H1 (cell line): Measurements from ENCODE around the gene TMEM198. TPM values are rescaled to one million over a fixed set of nuclear protein-coding genes. Genes with fewer than 3 reads are reported as not detected.

Experiments used
- CTCF ChIA-PET: fragments of 300-600 bp; sonication (Branson Sonifier 250); formaldehyde crosslinking; loops from one replicate; lab custom pipeline; 2021; ENCODE audit not compliant: partially characterized antibody; lab: Charles Lee
- POLR2A ChIA-PET: fragments of 300-600 bp; sonication (Branson Sonifier 250); formaldehyde crosslinking; loops from one replicate; lab custom pipeline; 2021; ENCODE audit warnings: inconsistent platforms; ENCODE audit not compliant: partially characterized antibody; lab: Charles Lee
- DNase-seq, 2 experiments: peaks; one replicate each; pipeline versions ENCODE4 v3.0.0 to v3.0.0-alpha.2; 2010 to 2022; ENCODE audit warnings: low spot score in 2 of 2, low read depth in 1 of 2, mixed read lengths in 1 of 2
- FAIRE-seq: peaks from 2 replicates; lab custom pipeline; 2011; peaks lifted over from hg19 to GRCh38; lab: Jason Lieb, UNC
- H2AFZ ChIP-seq: 2 replicates; pipeline ENCODE4 v1.8.1; 2012; ENCODE audit warnings: low read length, inconsistent platforms
- H2AK5ac ChIP-seq: 2 replicates; pipeline ENCODE4 v1.6.1; 2013; ENCODE audit warnings: low read depth, low read length
- H2BK120ac ChIP-seq: replicated peaks from 2 replicates; pipeline ENCODE3; 2013; ENCODE audit warnings: low read depth, low read length, inconsistent platforms
- H2BK12ac ChIP-seq: 2 replicates; pipeline ENCODE4 v1.6.1; 2013; ENCODE audit warnings: low read depth, low read length
- H2BK15ac ChIP-seq: 2 replicates; pipeline ENCODE4 v1.6.1; 2013; ENCODE audit warnings: low read length
- H2BK20ac ChIP-seq: 2 replicates; pipeline ENCODE4 v1.6.1; 2013; ENCODE audit warnings: low read length
- H2BK5ac ChIP-seq: 2 replicates; pipeline ENCODE4 v1.6.1; 2013; ENCODE audit warnings: low read depth, low read length
- H3K14ac ChIP-seq: 2 replicates; pipeline ENCODE4 v1.6.1; 2013; ENCODE audit warnings: inconsistent platforms; ENCODE audit not compliant: insufficient read length
- H3K18ac ChIP-seq: 2 replicates; pipeline ENCODE4 v1.6.1; 2013; ENCODE audit warnings: low read length; ENCODE audit errors: extremely low read depth
- H3K23ac ChIP-seq: 2 replicates; pipeline ENCODE4 v1.6.1; 2013; ENCODE audit warnings: inconsistent platforms; ENCODE audit not compliant: insufficient read length
- H3K23me2 ChIP-seq: 2 replicates; pipeline ENCODE4 v1.6.1; 2013; ENCODE audit warnings: low read depth, low read length
- H3K27ac ChIP-seq: 2 replicates; pipeline ENCODE4 v1.6.1; 2011; ENCODE audit warnings: low read depth, low read length, inconsistent platforms
- H3K27me3 ChIP-seq, 4 experiments: replicated peaks in 1 of 4; 1 replicate in 1 of 4; 2 replicates in 3 of 4; pipeline versions ENCODE4 v1.6.1 to v1.8.1; 2011 to 2013; ENCODE audit warnings: low read length in 3 of 4, mild to moderate bottlenecking in 3 of 4, inconsistent platforms in 2 of 4, mixed read lengths in 2 of 4, moderate library complexity in 1 of 4; ENCODE audit not compliant: control insufficient read depth in 3 of 4, insufficient read depth in 3 of 4; ENCODE audit errors: extremely low read depth in 1 of 4
- H3K36me3 ChIP-seq, 4 experiments: 2 replicates each; pipeline versions ENCODE4 v1.6.1 to v1.8.1; 2011 to 2013; ENCODE audit warnings: mild to moderate bottlenecking in 4 of 4, low read length in 3 of 4, moderate library complexity in 2 of 4, control low read depth in 1 of 4, inconsistent platforms in 1 of 4; ENCODE audit not compliant: insufficient read depth in 4 of 4, control insufficient read depth in 2 of 4
- H3K4ac ChIP-seq: replicated peaks from 2 replicates; pipeline ENCODE3; 2013; ENCODE audit warnings: low read length, low read depth, mixed read lengths, inconsistent platforms; ENCODE audit not compliant: insufficient read length
- H3K4me1 ChIP-seq, 4 experiments: replicated peaks in 1 of 4; 1 replicate in 1 of 4; 2 replicates in 3 of 4; pipeline versions ENCODE4 v1.6.1 to v1.8.1; 2011 to 2013; ENCODE audit warnings: low read length in 3 of 4, inconsistent platforms in 2 of 4, mixed read lengths in 1 of 4; ENCODE audit not compliant: insufficient read depth in 4 of 4, control insufficient read depth in 3 of 4
- H3K4me2 ChIP-seq, 2 experiments: 2 replicates each; pipeline versions ENCODE4 v1.6.1 to v1.8.1; 2011 to 2013; ENCODE audit warnings: low read depth in 2 of 2, low read length in 2 of 2, control low read depth in 1 of 2, inconsistent platforms in 1 of 2, mild to moderate bottlenecking in 1 of 2; ENCODE audit not compliant: insufficient read depth in 1 of 2
- H3K4me3 ChIP-seq, 4 experiments: fragments of 200-600, 300-600 bp in 1 of 4; sonication (generic), shearing (Covaris generic), sonication (Bioruptor Twin) in 1 of 4; 2 replicates each; pipeline versions ENCODE4 v1.5.1 to v1.8.1; 2011 to 2016; ENCODE audit warnings: low read length in 4 of 4, low read depth in 3 of 4, control low read depth in 2 of 4, inconsistent platforms in 2 of 4, mild to moderate bottlenecking in 2 of 4, mixed read lengths in 1 of 4, moderate library complexity in 1 of 4; ENCODE audit not compliant: insufficient read depth in 2 of 4; ENCODE audit errors: extremely low read depth in 1 of 4
- H3K56ac ChIP-seq: replicated peaks from 2 replicates; pipeline ENCODE3; 2013; ENCODE audit warnings: low read depth, mild to moderate bottlenecking, mixed read lengths, low read length, inconsistent platforms; ENCODE audit not compliant: insufficient read length
- H3K79me1 ChIP-seq: 2 replicates; pipeline ENCODE4 v1.6.1; 2013; ENCODE audit warnings: low read depth, low read length, control low read depth
- H3K79me2 ChIP-seq, 2 experiments: 2 replicates each; pipeline versions ENCODE4 v1.6.1 to v1.8.1; 2012 to 2013; ENCODE audit warnings: low read length in 2 of 2, mild to moderate bottlenecking in 2 of 2, inconsistent platforms in 1 of 2; ENCODE audit not compliant: insufficient read depth in 2 of 2, control insufficient read depth in 1 of 2
- H3K9ac ChIP-seq, 4 experiments: replicated peaks in 1 of 4; 1 replicate in 1 of 4; 2 replicates in 3 of 4; pipeline versions ENCODE4 v1.6.1 to v1.8.1; 2011 to 2013; ENCODE audit warnings: low read depth in 3 of 4, low read length in 3 of 4, control low read depth in 2 of 4, mild to moderate bottlenecking in 2 of 4, moderate library complexity in 2 of 4, inconsistent platforms in 1 of 4; ENCODE audit errors: extremely low read depth in 1 of 4
- H3K9me3 ChIP-seq, 2 experiments: 2 replicates each; pipeline versions ENCODE4 v1.6.1 to v1.8.1; 2012 to 2013; ENCODE audit warnings: mild to moderate bottlenecking in 2 of 2, moderate library complexity in 2 of 2, control low read depth in 1 of 2, inconsistent platforms in 1 of 2, low read depth in 1 of 2, low read length in 1 of 2, mixed read lengths in 1 of 2; ENCODE audit not compliant: insufficient read depth in 2 of 2
- H4K20me1 ChIP-seq, 2 experiments: replicated peaks in 1 of 2; 2 replicates each; pipeline versions ENCODE3 to v1.8.1; 2011 to 2013; ENCODE audit warnings: inconsistent platforms in 2 of 2, low read length in 2 of 2, mild to moderate bottlenecking in 1 of 2; ENCODE audit not compliant: insufficient read depth in 2 of 2, control insufficient read depth in 1 of 2
- H4K5ac ChIP-seq: 2 replicates; pipeline ENCODE4 v1.6.1; 2013; ENCODE audit warnings: low read length, low read depth, mixed read lengths, inconsistent platforms; ENCODE audit not compliant: insufficient read length
- H4K8ac ChIP-seq: 2 replicates; pipeline ENCODE4 v1.8.0; 2013; ENCODE audit warnings: mild to moderate bottlenecking, moderate library complexity, low read length, inconsistent platforms; ENCODE audit not compliant: insufficient read depth; ENCODE audit errors: extremely low read depth
- H4K91ac ChIP-seq: replicated peaks from 2 replicates; pipeline ENCODE3; 2013; ENCODE audit warnings: low read length, mixed read lengths, inconsistent platforms; ENCODE audit not compliant: insufficient read length
- CTCF ChIP-seq, 3 experiments: IDR thresholded peaks; 1 replicate in 2 of 3; 2 replicates in 1 of 3; pipeline versions ENCODE4 v1.5.1 to v1.6.1; 2011; ENCODE audit warnings: low read length in 3 of 3, mild to moderate bottlenecking in 3 of 3, inconsistent platforms in 2 of 3, low read depth in 1 of 3, moderate library complexity in 1 of 3; ENCODE audit not compliant: insufficient read depth in 1 of 3; ENCODE audit errors: control extremely low read depth in 1 of 3
- RAD21 ChIP-seq, 2 experiments: IDR thresholded peaks in 1 of 2; conservative IDR thresholded peaks in 1 of 2; 2 replicates each; pipeline ENCODE4 v1.6.1; 2011; ENCODE audit warnings: low read depth in 2 of 2, low read length in 2 of 2, improper control_type of control experiment in 1 of 2, inconsistent platforms in 1 of 2, mild to moderate bottlenecking in 1 of 2, moderate library complexity in 1 of 2
- YY1 ChIP-seq: IDR thresholded peaks from 2 replicates; pipeline ENCODE4 v1.6.1; 2011; ENCODE audit warnings: low read depth, mild to moderate bottlenecking, low read length
- WGBS, 2 experiments: shearing (Covaris generic) in 1 of 2; methylation state at CpG; one replicate each; pipeline versions ENCODE4 v1.1.6 to v1.1.7; 2013 to 2015; ENCODE audit warnings: low lambda C conversion rate in 2 of 2, mixed read lengths in 2 of 2, inconsistent platforms in 1 of 2, low coverage in 1 of 2, missing lambda C conversion rate in 1 of 2; ENCODE audit not compliant: insufficient replicate concordance in 2 of 2, insufficient coverage in 1 of 2, insufficient read length in 1 of 2; ENCODE audit errors: extremely low coverage in 1 of 2, missing lambda C conversion rate in 1 of 2; 5-methylcytosine and 5-hydroxymethylcytosine counted together
- polyA plus RNA-seq, 7 experiments: library from polyadenylated mRNA; depleted of rRNA in 3 of 7; stranded (reverse) in 5 of 7; unstranded in 2 of 7; fragments of >200 nt in 5 of 7; fragments of 200-250 nt in 2 of 7; gene quantifications; 1 replicate in 5 of 7; 2 replicates in 1 of 7; 4 replicates in 1 of 7; pipeline versions ENCODE4 v1.2.1 to v1.2.3, GENCODE V29; 2011 to 2013; ENCODE audit warnings: missing spikeins in 2 of 7, mixed read lengths in 2 of 7
- total RNA-seq: library from RNA; stranded (reverse); fragmentation: NEBNext Ultra II Directional; extraction: Animal tissue kit (Norgen Biotek cat#: 25700); gene quantifications from 2 replicates; pipeline ENCODE4 v1.2.1, GENCODE V29; 2021

The TMEM198 gene
- total and polyA plus RNA-seq, 2 of the 8 experiments (the other 6 are each of a cell fraction or from before 2014, with no cell fraction given), result 10.2 to 10.4 TPM

- H3K4me2 ChIP-seq, result no peak overlapping the region; a peak in 1 of 4 replicates
- H3K9ac ChIP-seq, result no peak overlapping the region; a peak in 1 of 7 replicates
- peaks cover 0 to 2% of the 10 kb centered on the region in 2 experiments for H4K20me1 ChIP-seq
- H2BK5ac ChIP-seq, result peak overlapping the region; percentile 97
- H3K4ac ChIP-seq, result peak overlapping the region; percentile 98
- WGBS, 2 experiments, result 47% methylated on average over 5 of the region's 8 CpGs; no CpG with 5 or more reads in 1 of the 2 experiments
- DNase-seq (peak in 1 of 2 experiments; percentile 79), FAIRE-seq (peak; percentile 66)
- H3K23ac ChIP-seq, result no peak overlapping the region
- 0 out of 2 replicates have a peak, but pooled peaks cover 2% of the 10 kb centered on the region for H3K79me1 ChIP-seq
- H3K27ac ChIP-seq, result peak overlapping the region; percentile 54; the same call in 1 of the 2 replicates
- H2BK20ac ChIP-seq, result peak overlapping the region; percentile 97; the same call in 1 of the 2 replicates
- H3K14ac ChIP-seq, result no peak overlapping the region
- peaks cover 6 to 43% (median 36%) of the 10 kb centered on the region in 4 experiments for H3K4me1 ChIP-seq
- H2BK15ac ChIP-seq, result peak overlapping the region; percentile 98
- H3K4me3 ChIP-seq, result no peak overlapping the region
- peak overlapping the region; percentile 97; the same call in 1 of the 2 replicates for H2AK5ac ChIP-seq
- H3K23me2 ChIP-seq, result no peaks in the 10 kb centered on the region
- peak overlapping the region; percentile 47; the same call in 1 of the 2 replicates for H4K8ac ChIP-seq
- H3K9me3 ChIP-seq, result no peaks in the 10 kb centered on the region
- peak overlapping the region; percentile 100 for H2BK12ac ChIP-seq
- CTCF ChIA-PET, result interaction anchor here (0.6 to 19.7 kb wide), 53 partner anchors 9 to 207 kb away, joined by 3 to 293 read pairs (median 4); partner anchors contain the start of genes ASIC4, CHPF, DNPEP and INHA
- peak overlapping the region; percentile 92 for H4K91ac ChIP-seq
- no peak overlapping the region for H3K56ac ChIP-seq
- POLR2A ChIA-PET, result interaction anchor here (0.8 to 17.5 kb wide), 8 partner anchors 9 to 74 kb away, joined by 3 to 293 read pairs (median 32); partner anchors contain the start of genes CHPF, INHA, OBSL1 and STK11IP
- no peak overlapping the region for H4K5ac ChIP-seq
- H2AFZ ChIP-seq, result no peak overlapping the region
- peak overlapping the region; percentile 95; the same call in 1 of the 2 replicates for H3K18ac ChIP-seq
- peaks cover 0 to 29% (median 11%) of the 10 kb centered on the region in 4 experiments; a peak in 6 of 8 replicates for H3K36me3 ChIP-seq
- H3K79me2 ChIP-seq, result peaks cover 0 to 4% of the 10 kb centered on the region in 2 experiments; a peak in 1 of 4 replicates
- peak overlapping the region; percentile 65 for H2BK120ac ChIP-seq
- no peaks in the 10 kb centered on the region for H3K27me3 ChIP-seq
- TF ChIP-seq RAD21 (IDR thresholded peaks at IDR 0.05 in 1 of 2, conservative IDR thresholded peaks at IDR 0.05 in 1 of 2; ENCODE audit: low read depth in 2 of 2, low read length in 2 of 2) (peak; percentile 36 to 41), YY1 (no peak), CTCF (IDR thresholded peaks at IDR 0.05; ENCODE audit: control extremely low read depth in 1 of 3, insufficient read depth in 1 of 3, low read depth in 1 of 3, low read length in 3 of 3) (peak in 2 of 3 experiments; percentile 51 to 54; a peak in 3 of 4 replicates)
Measured at GRCh38 chr2:219560037-219560892, 16.4 kb downstream of the TMEM198 start.
